Gastrocnemius medialis (tissue), 4 donors: Measurements from ENCODE around the gene ARSG. TPM values are rescaled to one million over a fixed set of nuclear protein-coding genes. Genes with fewer than 3 reads are reported as not detected.

Experiments
- ATAC-seq, 2 donors: fragments of 150-250 bp; one replicate each; pipeline ENCODE4 v1.9.1; 2016
- DNase-seq, 2 donors: peaks; one replicate each; pipeline ENCODE4 v3.0.0-alpha.2; 2019
- H3K27ac ChIP-seq, 4 donors: fragments of 200-600 bp; sonication (generic); 1 replicate in 1 of 4; 2 replicates in 3 of 4; pipeline ENCODE4 v1.5.1; 2016 to 2018; ENCODE audit warnings: mild to moderate bottlenecking in 2 of 4, moderate library complexity in 1 of 4
- H3K27me3 ChIP-seq, 3 donors: fragments of 200-600 bp; sonication (generic) in 2 of 3; 1 replicate in 1 of 3; 2 replicates in 2 of 3; pipeline versions ENCODE4 v1.5.1 to v1.6.0; 2016 to 2019; ENCODE audit warnings: mild to moderate bottlenecking in 1 of 3, moderate library complexity in 1 of 3
- H3K36me3 ChIP-seq, 2 donors: fragments of 200-600 bp; sonication (generic) in 1 of 2; one replicate each; pipeline ENCODE4 v1.5.1; 2017 to 2018
- H3K4me1 ChIP-seq, 2 donors: fragments of 200-600 bp; sonication (generic) in 1 of 2; one replicate each; pipeline ENCODE4 v1.5.1; 2016 to 2017; ENCODE audit warnings: mild to moderate bottlenecking in 2 of 2
- H3K4me3 ChIP-seq, 4 donors: fragments of 200-600 bp; sonication (generic) in 3 of 4; 1 replicate in 1 of 4; 2 replicates in 3 of 4; pipeline ENCODE4 v1.5.1; 2016 to 2019; ENCODE audit warnings: mild to moderate bottlenecking in 2 of 4
- H3K9me3 ChIP-seq, 3 donors: fragments of 200-600 bp; sonication (generic) in 2 of 3; 1 replicate in 1 of 3; 2 replicates in 2 of 3; pipeline ENCODE4 v1.5.1; 2016 to 2019
- POLR2A ChIP-seq, 2 donors: fragments of 450-650 bp; IDR thresholded peaks; one replicate each; pipeline ENCODE4 v1.6.1; 2017; ENCODE audit warnings: antibody characterized with exemption in 2 of 2, mild to moderate bottlenecking in 2 of 2, moderate library complexity in 2 of 2
- in situ Hi-C, 4 donors: fragments of 200-750 bp; cut with MboI; loops; one replicate each; pipeline versions ENCODE4 v1.15.0 to v1.8.0; 2017; ENCODE audit warnings: low sequenced_read_pairs in 4 of 4
- intact Hi-C: fragments of 100-400 bp; cut with DNase I; formaldehyde crosslinking; loops from one replicate; pipeline ENCODE4 v1.15.1; 2023; ENCODE audit warnings: low total_unique reads
- total RNA-seq, 4 donors: library from RNA; depleted of rRNA; stranded (reverse); fragments of >200 nt; gene quantifications; one replicate each; pipeline versions ENCODE4 v1.1.0 to v1.2.3, GENCODE V29; 2016
- TF ChIP-seq, protein P1 (sequence below), 5 experiments: fragments of 450-650 bp in 3 of 5; fragments of 200-600 bp in 2 of 5; sonication (generic) in 2 of 5; IDR thresholded peaks in 4 of 5; conservative IDR thresholded peaks in 1 of 5; 1 replicate in 4 of 5; 2 replicates in 1 of 5; pipeline ENCODE4 v1.5.1; 2016 to 2019; ENCODE audit warnings: antibody characterized with exemption in 5 of 5, mild to moderate bottlenecking in 3 of 5, moderate library complexity in 3 of 5

The ARSG gene
- total RNA-seq, 4 donors from 2014 or later = 3.3 to 6.1 (median 5.4) TPM

DNA sequence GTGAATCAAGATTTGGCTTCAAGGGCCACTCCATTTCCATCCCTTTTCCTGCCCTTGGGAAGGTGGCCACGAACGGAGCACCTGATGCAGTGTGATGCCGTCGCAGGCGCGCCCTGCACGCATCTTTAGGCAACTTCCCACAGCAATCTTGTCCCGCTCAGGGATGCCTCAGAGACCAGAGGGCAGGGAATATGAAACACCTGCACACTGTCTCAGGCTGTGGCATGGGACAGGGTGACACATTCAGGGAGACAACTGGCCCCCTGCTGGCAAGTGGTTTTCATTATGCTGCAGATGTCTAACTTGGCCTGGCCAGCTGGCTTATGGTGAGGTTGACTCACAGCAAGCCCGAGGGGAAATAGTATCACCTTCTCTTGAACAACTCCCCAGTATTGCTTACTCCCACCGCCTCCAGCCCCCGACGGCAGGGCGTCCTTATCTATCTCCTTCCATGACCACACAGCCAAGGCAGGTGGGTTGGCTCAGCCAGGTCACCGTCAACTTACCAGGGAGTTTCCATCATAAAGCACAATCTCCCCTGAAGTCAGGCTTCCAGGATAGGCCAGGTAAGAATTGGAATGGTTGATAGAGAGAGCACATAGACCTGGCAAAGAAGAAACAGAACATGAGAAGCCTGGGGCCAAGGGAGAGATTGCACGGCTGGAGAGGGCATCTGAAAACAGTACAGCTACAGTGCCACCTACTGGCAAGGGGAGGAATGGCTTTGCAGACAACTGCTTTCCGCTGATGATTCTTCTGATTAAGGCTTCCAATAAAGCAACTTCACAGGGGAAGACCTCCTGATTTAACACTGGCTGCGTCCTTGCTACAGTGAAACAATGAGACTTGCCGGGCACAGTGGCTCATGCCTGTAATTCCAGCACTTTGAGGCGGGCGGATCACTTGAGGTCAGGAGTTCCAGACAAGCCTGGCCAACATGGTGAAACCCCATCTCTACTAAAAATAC, 144.9 kb downstream of the ARSG start:
- DNase-seq = peak; percentile 69 to 88

DNA sequence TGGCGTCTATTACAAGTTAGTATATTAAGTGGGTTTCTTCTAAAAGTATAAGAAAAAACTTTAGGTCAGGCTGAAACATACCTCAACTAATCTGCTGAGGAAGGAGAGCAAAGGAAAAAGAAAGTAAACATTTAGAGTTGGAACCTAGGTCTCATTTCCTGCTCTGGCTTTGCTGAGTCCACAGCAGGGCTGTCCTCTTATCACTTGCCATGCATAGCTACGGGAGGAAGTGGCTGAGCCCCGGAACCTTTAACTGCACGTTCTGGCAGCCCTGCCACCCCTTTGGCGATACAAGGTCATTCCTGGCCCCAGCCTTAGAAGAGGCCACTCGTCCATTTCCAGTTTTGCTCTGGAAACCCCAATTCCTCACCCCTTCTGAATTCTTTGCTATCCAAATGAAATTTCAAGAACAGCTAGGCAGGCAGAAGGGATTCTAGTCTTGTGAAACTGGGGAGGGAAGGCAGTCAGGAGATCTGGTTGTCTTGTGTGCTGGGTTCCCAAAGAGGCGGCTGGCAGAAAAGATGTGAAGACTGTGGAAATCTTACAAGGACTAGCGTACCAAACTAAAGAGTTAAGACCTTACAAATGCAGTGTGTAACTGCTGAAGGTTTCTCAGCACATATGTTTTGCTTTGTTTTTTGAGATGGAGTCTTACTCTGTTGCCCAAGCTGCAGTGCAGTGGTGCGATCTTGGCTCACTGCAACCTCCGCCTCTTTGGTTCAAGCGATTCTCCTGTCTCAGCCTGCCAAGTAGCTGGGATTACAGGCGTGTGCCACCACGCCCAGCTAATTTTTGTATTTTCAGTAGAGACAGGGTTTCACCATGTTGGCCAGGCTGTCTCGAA, 146.9 kb downstream of the ARSG start:
- H3K4me1 ChIP-seq = peaks cover 50 to 56% of the 10 kb centered on the region in 2 donors
- ATAC-seq = no peak

More for the DNA sequence above, 144.9 kb downstream of the ARSG start:
- in situ Hi-C loops = loop anchor here in 2 of 4 donors (10.0 kb wide), 1 partner anchor 171 kb away; no protein-coding TSS in a partner anchor
- H3K27me3 ChIP-seq = no peaks in the 10 kb centered on the region
- peak; percentile 72 to 83 for ATAC-seq
- H3K27ac ChIP-seq = peak overlapping the region; percentile 88 to 100 (median 95)
- TF ChIP-seq, protein P1, sequence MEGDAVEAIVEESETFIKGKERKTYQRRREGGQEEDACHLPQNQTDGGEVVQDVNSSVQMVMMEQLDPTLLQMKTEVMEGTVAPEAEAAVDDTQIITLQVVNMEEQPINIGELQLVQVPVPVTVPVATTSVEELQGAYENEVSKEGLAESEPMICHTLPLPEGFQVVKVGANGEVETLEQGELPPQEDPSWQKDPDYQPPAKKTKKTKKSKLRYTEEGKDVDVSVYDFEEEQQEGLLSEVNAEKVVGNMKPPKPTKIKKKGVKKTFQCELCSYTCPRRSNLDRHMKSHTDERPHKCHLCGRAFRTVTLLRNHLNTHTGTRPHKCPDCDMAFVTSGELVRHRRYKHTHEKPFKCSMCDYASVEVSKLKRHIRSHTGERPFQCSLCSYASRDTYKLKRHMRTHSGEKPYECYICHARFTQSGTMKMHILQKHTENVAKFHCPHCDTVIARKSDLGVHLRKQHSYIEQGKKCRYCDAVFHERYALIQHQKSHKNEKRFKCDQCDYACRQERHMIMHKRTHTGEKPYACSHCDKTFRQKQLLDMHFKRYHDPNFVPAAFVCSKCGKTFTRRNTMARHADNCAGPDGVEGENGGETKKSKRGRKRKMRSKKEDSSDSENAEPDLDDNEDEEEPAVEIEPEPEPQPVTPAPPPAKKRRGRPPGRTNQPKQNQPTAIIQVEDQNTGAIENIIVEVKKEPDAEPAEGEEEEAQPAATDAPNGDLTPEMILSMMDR (IDR thresholded peaks at IDR 0.05 in 4 of 5, conservative IDR thresholded peaks at IDR 0.05 in 1 of 5) = peak; percentile 89 to 96 (median 94)
- no peak for TF ChIP-seq POLR2A (IDR thresholded peaks at IDR 0.05)
- intact Hi-C loops = loop anchor here (1.0 to 2.0 kb wide), 2 partner anchors 27 to 173 kb away; no protein-coding TSS in a partner anchor
- H3K36me3 ChIP-seq = peaks cover 0 to 52% of the 10 kb centered on the region in 2 donors
- no peak overlapping the region for H3K4me3 ChIP-seq
- H3K9me3 ChIP-seq = no peaks in the 10 kb centered on the region
- peaks cover 37% of the 10 kb centered on the region in 2 donors for H3K4me1 ChIP-seq

DNA sequence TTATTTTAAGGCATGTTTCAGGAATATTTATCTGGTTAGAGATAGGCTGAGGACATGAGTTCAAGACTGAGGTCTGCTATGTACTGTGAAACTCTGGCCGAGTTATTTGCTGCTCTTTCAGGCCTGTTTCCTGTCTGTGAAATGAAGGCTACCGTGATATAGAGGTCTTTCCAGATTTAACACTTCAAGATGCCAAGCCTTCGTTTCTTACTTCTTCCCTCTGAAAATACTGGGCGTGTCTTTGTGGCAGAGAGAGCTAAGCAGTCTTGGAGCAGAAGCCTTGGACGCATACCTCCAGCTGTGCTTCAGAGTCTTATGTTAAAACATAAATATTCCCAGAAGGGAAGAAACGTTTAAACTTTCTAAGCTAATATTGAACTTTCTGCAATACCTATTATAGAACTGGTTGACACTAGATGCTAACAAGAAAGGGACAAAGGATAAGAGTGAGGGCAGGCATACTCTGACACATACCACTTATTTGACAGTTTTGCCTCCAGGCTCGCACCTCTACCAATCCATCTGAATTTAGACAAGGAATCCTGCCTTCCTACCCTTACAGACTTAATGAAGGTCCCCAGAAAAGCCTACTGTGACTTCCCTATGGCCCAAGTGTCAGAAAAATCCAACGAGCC, 148.5 kb downstream of the ARSG start:
- no peak for TF ChIP-seq POLR2A (IDR thresholded peaks at IDR 0.05)
- TF ChIP-seq, protein P1 (IDR thresholded peaks at IDR 0.05 in 4 of 5, conservative IDR thresholded peaks at IDR 0.05 in 1 of 5) = no peak
- no peak for ATAC-seq

More for the DNA sequence above, 146.9 kb downstream of the ARSG start:
- no peaks in the 10 kb centered on the region for H3K9me3 ChIP-seq
- in situ Hi-C loops (loop anchor here in 2 of 4 donors (10.0 kb wide), 1 partner anchor 173 kb away; no protein-coding TSS in a partner anchor), intact Hi-C loops (loop anchor here (2.0 kb wide), 1 partner anchor 25 kb away; no protein-coding TSS in a partner anchor)
- DNase-seq = peak in 1 of 2 donors; percentile 25
- TF ChIP-seq, protein P1 (IDR thresholded peaks at IDR 0.05 in 4 of 5, conservative IDR thresholded peaks at IDR 0.05 in 1 of 5) = no peak
- TF ChIP-seq POLR2A (IDR thresholded peaks at IDR 0.05) = no peak
- H3K27ac ChIP-seq = peak overlapping the region; percentile 88 to 100 (median 95)
- H3K4me3 ChIP-seq = no peak overlapping the region
- H3K27me3 ChIP-seq = no peaks in the 10 kb centered on the region
- peaks cover 0 to 32% of the 10 kb centered on the region in 2 donors for H3K36me3 ChIP-seq

DNA sequence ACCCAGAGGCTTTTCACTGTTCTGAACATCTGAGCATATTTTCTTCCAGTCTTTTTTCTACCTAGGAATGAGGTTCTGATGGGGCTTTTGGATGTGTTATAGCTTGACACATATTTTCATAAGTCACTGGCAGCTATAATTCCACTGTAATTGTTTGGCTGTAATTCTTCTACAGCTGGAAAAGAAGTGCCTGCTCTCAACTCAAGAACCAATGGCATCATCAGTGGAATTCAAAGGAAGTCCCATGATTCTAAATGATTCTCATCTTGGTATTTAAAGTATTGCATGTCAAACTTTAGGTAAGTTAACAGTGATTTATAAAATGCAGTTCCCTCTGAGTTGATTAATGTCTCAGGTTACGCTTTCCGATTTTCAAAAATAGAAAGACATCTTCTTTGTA, 149.2 kb downstream of the ARSG start:
- peaks cover 0 to 22% of the 10 kb centered on the region in 2 donors for H3K36me3 ChIP-seq
- in situ Hi-C loops (loop anchor here in 1 of 4 donors (10.0 kb wide), 1 partner anchor 64 kb away; no protein-coding TSS in a partner anchor), intact Hi-C loops (no loop called here)
- ATAC-seq (no peak), DNase-seq (no peak)
- H3K27me3 ChIP-seq = no peaks in the 10 kb centered on the region
- H3K4me1 ChIP-seq = peaks cover 54 to 58% of the 10 kb centered on the region in 2 donors
- H3K27ac ChIP-seq = peak overlapping the region; percentile 75 to 100 (median 95)
- no peaks in the 10 kb centered on the region for H3K9me3 ChIP-seq
- no peak for TF ChIP-seq POLR2A (IDR thresholded peaks at IDR 0.05)
- TF ChIP-seq, protein P1 (IDR thresholded peaks at IDR 0.05 in 4 of 5, conservative IDR thresholded peaks at IDR 0.05 in 1 of 5) = no peak
- H3K4me3 ChIP-seq = no peak overlapping the region

More for the DNA sequence above, 148.5 kb downstream of the ARSG start:
- H3K27me3 ChIP-seq = no peaks in the 10 kb centered on the region
- in situ Hi-C loops (loop anchor here in 2 of 4 donors (10.0 kb wide), 2 partner anchors 65 to 175 kb away; no protein-coding TSS in a partner anchor), intact Hi-C loops (no loop called here)
- peaks cover 56 to 65% of the 10 kb centered on the region in 2 donors for H3K4me1 ChIP-seq
- DNase-seq = no peak
- H3K9me3 ChIP-seq = no peaks in the 10 kb centered on the region
- H3K27ac ChIP-seq = peak overlapping the region; percentile 75 to 100 (median 95)
- H3K4me3 ChIP-seq = no peak overlapping the region
- H3K36me3 ChIP-seq = peaks cover 0 to 25% of the 10 kb centered on the region in 2 donors
